Fibroblast of skin of right quadriceps (primary cell): ENCODE measurements around the gene IREB2.

ENCODE experiments used
- DNase-seq: peaks from one replicate; pipeline ENCODE4 v3.0.0-alpha.2; 2013

IREB2 gene

GRCh38 chr15:78437107-78437761 lies 782 bp upstream of the IREB2 start:
- DNase-seq, result no peak

- peak; percentile 34 for DNase-seq
These were observed 736 bp downstream of the IREB2 start for GRCh38 chr15:78438619-78439285.

- DNase-seq, result no peak
These were observed 2.7 kb downstream of the IREB2 start for GRCh38 chr15:78440375-78441373.

GRCh38 chr15:78444255-78444654 lies 6.2 kb downstream of the IREB2 start:
- DNase-seq, result no peak

GRCh38 chr15:78445875-78446274 lies 7.9 kb downstream of the IREB2 start:
- no peak for DNase-seq

GRCh38 chr15:78446551-78446950 lies 8.5 kb downstream of the IREB2 start:
- no peak for DNase-seq

GRCh38 chr15:78448441-78449219 lies 10.6 kb downstream of the IREB2 start:
- no peak for DNase-seq

GRCh38 chr15:78449220-78449999 lies 11.4 kb downstream of the IREB2 start:
- DNase-seq, result no peak

GRCh38 chr15:78450285-78450858 lies 12.4 kb downstream of the IREB2 start:
- DNase-seq, result no peak

GRCh38 chr15:78452485-78452884 lies 14.5 kb downstream of the IREB2 start:
- no peak for DNase-seq

GRCh38 chr15:78453447-78453846 lies 15.4 kb downstream of the IREB2 start:
- no peak for DNase-seq

- no peak for DNase-seq
These were observed 17.0 kb downstream of the IREB2 start for GRCh38 chr15:78454992-78455391.

GRCh38 chr15:78455749-78456148 lies 17.7 kb downstream of the IREB2 start:
- DNase-seq, result no peak

- DNase-seq, result no peak
These were observed 18.4 kb downstream of the IREB2 start for GRCh38 chr15:78456426-78456825.

- DNase-seq, result peak; percentile 76
These were observed 19.1 kb downstream of the IREB2 start for GRCh38 chr15:78457101-78457500.

- no peak for DNase-seq
These were observed 22.7 kb downstream of the IREB2 start for GRCh38 chr15:78460737-78461136.

GRCh38 chr15:78461171-78461888 lies 23.3 kb downstream of the IREB2 start:
- no peak for DNase-seq

- no peak for DNase-seq
These were observed 31.0 kb downstream of the IREB2 start for GRCh38 chr15:78469031-78469430.

GRCh38 chr15:78477295-78477694 lies 39.3 kb downstream of the IREB2 start:
- DNase-seq, result no peak

- DNase-seq, result no peak
These were observed 41.6 kb downstream of the IREB2 start for GRCh38 chr15:78479650-78480049.

- no peak for DNase-seq
These were observed 43.9 kb downstream of the IREB2 start for GRCh38 chr15:78481917-78482316.
